Stimulated activated CD4-positive, alpha-beta T cell treated with anti-CD3 and anti-CD28 coated beads, Interleukin-1b, Interleukin-23, amount 100 ng/mL, for 48 hours (primary cell): Measurements from ENCODE around the gene QARS1.

Experiments
- DNase-seq: peaks from one replicate; pipeline ENCODE4 v3.0.0-alpha.2; 2020

QARS1 gene

GRCh38 chr3:49120096-49120437, 15.5 kb upstream of the QARS1 start:
- no peak for DNase-seq

GRCh38 chr3:49119439-49119838, 14.9 kb upstream of the QARS1 start:
- no peak for DNase-seq

GRCh38 chr3:49119036-49119435, 14.5 kb upstream of the QARS1 start:
- DNase-seq: no peak

- no peak for DNase-seq
Observed at GRCh38 chr3:49112262-49112661, 7.7 kb upstream of the QARS1 start.

- no peak for DNase-seq
Observed at GRCh38 chr3:49111347-49111746, 6.8 kb upstream of the QARS1 start.

- DNase-seq: no peak
Observed at GRCh38 chr3:49110780-49111179, 6.2 kb upstream of the QARS1 start.

- no peak for DNase-seq
Observed at GRCh38 chr3:49108346-49108745, 3.8 kb upstream of the QARS1 start.

- no peak for DNase-seq
Observed at GRCh38 chr3:49104052-49104426, 518 bp downstream of the QARS1 start.

- no peak for DNase-seq
Observed at GRCh38 chr3:49100046-49100615, 4.4 kb downstream of the QARS1 start.

GRCh38 chr3:49098910-49099630, 5.5 kb downstream of the QARS1 start:
- DNase-seq: no peak

GRCh38 chr3:49098429-49098828, 6.1 kb downstream of the QARS1 start:
- no peak for DNase-seq

- peak; percentile 97 for DNase-seq
Observed at GRCh38 chr3:49093853-49094767, 10.4 kb downstream of the QARS1 start, which contains the start of gene QRICH1. TSS of gene QRICH1 (minus strand) at chr3:49094071. CDS start at chr3:49077017, 17,054 bp downstream.

- DNase-seq: peak; percentile 82
Observed at GRCh38 chr3:49092938-49093852, 11.4 kb downstream of the QARS1 start.

- DNase-seq: no peak
Observed at GRCh38 chr3:49081429-49081828, 23.1 kb downstream of the QARS1 start.

GRCh38 chr3:49079270-49079669, 25.3 kb downstream of the QARS1 start:
- no peak for DNase-seq

- no peak for DNase-seq
Observed at GRCh38 chr3:49076646-49077045, 27.9 kb downstream of the QARS1 start.

GRCh38 chr3:49076116-49076515, 28.4 kb downstream of the QARS1 start:
- no peak for DNase-seq

GRCh38 chr3:49058011-49058410, 46.5 kb downstream of the QARS1 start:
- DNase-seq: no peak

GRCh38 chr3:49057268-49057667, 47.3 kb downstream of the QARS1 start:
- no peak for DNase-seq

GRCh38 chr3:49054344-49054862, 50.2 kb downstream of the QARS1 start:
- DNase-seq: no peak

- no peak for DNase-seq
Observed at GRCh38 chr3:49053543-49053942, 51.0 kb downstream of the QARS1 start.
